Progenitor cell of endocrine pancreas (in vitro differentiated cells): ENCODE data around the gene PITPNM1. TPM values are rescaled to one million over a fixed set of nuclear protein-coding genes. Genes with fewer than 3 reads are reported as not detected.

ENCODE experiments used
- DNase-seq: peaks from one replicate; pipeline ENCODE4 v3.0.0; 2021; ENCODE audit warnings: low spot score; ENCODE audit not compliant: unreplicated experiment
- H3K27ac Mint-ChIP-seq: 2 replicates; pipeline ENCODE4 v1.8.0; 2021; ENCODE audit warnings: mild to moderate bottlenecking, moderate library complexity, mixed read lengths
- H3K27me3 Mint-ChIP-seq: 2 replicates; pipeline ENCODE4 v1.8.0; 2021; ENCODE audit warnings: mixed read lengths
- H3K36me3 Mint-ChIP-seq: 2 replicates; pipeline ENCODE4 v1.8.0; 2022; ENCODE audit warnings: mixed read lengths; ENCODE audit not compliant: insufficient read depth
- H3K4me1 Mint-ChIP-seq: 2 replicates; pipeline ENCODE4 v1.8.0; 2021; ENCODE audit warnings: low read depth, mixed read lengths
- H3K4me3 Mint-ChIP-seq: 2 replicates; pipeline ENCODE4 v1.8.0; 2021; ENCODE audit warnings: low read depth, mild to moderate bottlenecking, moderate library complexity, mixed read lengths
- H3K9me3 Mint-ChIP-seq: 2 replicates; pipeline ENCODE4 v1.8.0; 2021; ENCODE audit warnings: low read depth, mixed read lengths
- total RNA-seq: library from RNA; stranded (reverse); gene quantifications from 2 replicates; pipeline ENCODE4 v1.2.1, GENCODE V29; 2021
- TF ChIP-seq, protein P1 (sequence below): fragments of 200-600 bp; sonication (generic); IDR thresholded peaks from one replicate; pipeline ENCODE4 v1.5.0; 2021; ENCODE audit warnings: antibody characterized with exemption, mild to moderate bottlenecking; ENCODE audit not compliant: unreplicated experiment

PITPNM1 gene
- total RNA-seq, 1 donor from 2014 or later: 76.3 TPM

DNA sequence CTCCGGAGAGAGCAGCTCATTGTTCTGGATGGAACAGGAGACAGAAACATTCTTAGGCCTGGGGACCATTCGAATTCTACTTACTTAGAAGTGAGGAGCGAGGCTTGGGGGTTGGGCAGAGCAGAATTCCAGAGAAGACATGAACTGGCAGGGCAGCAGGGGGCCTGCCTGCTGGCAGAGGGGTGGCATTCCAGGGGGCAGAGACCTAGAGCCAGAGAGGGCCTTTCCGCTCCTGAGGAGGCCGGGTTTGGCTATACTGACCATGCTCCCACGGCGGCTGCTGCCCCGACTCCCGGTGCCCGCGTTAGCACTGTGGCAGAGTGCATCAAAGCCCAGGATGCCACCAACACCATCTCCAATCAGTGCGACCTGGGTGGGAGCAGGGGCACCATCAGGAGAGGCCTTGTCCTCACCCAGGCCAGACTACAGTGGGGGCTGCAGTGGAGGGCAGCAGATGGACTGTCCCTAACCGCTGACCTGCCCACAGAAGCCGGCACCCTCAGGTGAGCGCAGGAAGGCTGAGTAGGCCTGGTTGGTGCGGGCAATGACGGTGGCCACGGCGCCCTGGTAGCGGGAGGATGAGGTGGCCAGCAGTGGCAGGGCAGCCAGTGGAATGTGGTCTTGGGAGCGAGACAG, 7.4 kb downstream of the PITPNM1 start:
- Mint-ChIP-seq H3K4me1 (no peaks in the 10 kb centered on the region), H3K4me3 (no peak overlapping the region), H3K27me3 (peaks cover 1% of the 10 kb centered on the region), H3K27ac (no peak overlapping the region), H3K36me3 (peaks cover 7% of the 10 kb centered on the region), H3K9me3 (no peaks in the 10 kb centered on the region)
- DNase-seq: no peak
- TF ChIP-seq, protein P1, sequence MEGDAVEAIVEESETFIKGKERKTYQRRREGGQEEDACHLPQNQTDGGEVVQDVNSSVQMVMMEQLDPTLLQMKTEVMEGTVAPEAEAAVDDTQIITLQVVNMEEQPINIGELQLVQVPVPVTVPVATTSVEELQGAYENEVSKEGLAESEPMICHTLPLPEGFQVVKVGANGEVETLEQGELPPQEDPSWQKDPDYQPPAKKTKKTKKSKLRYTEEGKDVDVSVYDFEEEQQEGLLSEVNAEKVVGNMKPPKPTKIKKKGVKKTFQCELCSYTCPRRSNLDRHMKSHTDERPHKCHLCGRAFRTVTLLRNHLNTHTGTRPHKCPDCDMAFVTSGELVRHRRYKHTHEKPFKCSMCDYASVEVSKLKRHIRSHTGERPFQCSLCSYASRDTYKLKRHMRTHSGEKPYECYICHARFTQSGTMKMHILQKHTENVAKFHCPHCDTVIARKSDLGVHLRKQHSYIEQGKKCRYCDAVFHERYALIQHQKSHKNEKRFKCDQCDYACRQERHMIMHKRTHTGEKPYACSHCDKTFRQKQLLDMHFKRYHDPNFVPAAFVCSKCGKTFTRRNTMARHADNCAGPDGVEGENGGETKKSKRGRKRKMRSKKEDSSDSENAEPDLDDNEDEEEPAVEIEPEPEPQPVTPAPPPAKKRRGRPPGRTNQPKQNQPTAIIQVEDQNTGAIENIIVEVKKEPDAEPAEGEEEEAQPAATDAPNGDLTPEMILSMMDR: no peak

DNA sequence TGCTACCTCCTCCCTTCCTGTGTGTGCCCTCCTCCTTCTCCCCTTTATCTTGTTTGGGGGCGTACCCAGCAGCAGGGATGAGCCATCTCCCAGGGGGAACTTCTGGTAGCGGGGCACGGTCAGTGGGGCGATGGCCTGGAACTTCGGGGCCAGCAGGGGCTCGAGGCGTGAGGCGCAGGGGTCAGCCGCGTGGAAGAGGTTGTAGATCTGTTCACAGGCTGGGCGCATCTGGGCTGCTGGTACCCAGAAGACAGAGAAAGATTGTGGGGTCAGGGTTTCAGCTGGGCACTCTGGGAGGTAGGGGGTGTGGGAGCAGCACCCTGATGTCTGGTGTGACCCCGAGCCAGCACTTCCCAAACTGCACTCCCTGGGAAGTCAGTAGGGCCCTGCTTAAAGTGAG, 9.1 kb downstream of the PITPNM1 start:
- Mint-ChIP-seq H3K4me1 (no peaks in the 10 kb centered on the region), H3K27me3 (no peaks in the 10 kb centered on the region), H3K9me3 (no peaks in the 10 kb centered on the region), H3K4me3 (no peak overlapping the region), H3K27ac (no peak overlapping the region), H3K36me3 (peaks cover 7% of the 10 kb centered on the region)
- TF ChIP-seq, protein P1: no peak
- no peak for DNase-seq

DNA sequence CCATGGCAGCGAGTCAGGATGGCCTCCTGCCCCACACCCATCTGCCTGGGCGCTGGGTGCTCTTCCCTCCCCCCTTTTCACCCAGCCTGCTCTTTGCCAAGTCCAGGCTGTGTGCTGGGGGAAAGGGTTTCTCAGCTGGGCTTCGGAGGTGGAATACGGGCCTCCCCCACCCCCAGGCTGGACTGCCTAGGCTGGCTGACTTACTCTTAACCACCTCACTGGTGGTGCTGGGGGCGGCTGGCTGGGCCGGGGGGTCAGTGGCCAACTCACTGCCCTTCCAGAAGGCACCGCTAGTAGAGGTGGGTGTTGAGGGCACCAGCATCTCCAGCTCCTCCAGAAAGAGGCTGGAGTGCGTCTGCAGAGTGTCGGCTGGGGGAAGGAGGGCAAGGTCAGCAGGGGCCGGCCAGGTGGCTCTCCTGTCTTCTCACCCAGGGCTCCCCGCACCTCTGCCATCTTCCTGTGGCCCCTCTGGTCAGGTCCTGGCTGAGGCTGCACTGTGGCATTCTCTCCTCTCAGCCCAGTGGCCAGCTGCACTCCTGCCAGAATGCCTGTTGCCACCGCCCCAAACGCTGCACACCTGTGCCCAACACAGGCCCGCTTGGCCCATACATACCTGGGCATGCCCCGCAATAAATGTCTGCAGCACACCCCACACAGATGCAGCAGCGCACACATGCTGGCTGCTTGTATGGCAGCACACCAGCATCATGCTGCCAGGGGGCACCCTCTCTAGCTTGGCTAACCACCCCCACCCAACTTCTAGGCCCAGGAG, 9.7 kb downstream of the PITPNM1 start:
- Mint-ChIP-seq H3K36me3 (peaks cover 2% of the 10 kb centered on the region), H3K4me3 (no peak overlapping the region), H3K27ac (no peak overlapping the region), H3K27me3 (no peaks in the 10 kb centered on the region), H3K4me1 (no peaks in the 10 kb centered on the region), H3K9me3 (no peaks in the 10 kb centered on the region)
- TF ChIP-seq, protein P1: no peak
- DNase-seq: no peak

DNA sequence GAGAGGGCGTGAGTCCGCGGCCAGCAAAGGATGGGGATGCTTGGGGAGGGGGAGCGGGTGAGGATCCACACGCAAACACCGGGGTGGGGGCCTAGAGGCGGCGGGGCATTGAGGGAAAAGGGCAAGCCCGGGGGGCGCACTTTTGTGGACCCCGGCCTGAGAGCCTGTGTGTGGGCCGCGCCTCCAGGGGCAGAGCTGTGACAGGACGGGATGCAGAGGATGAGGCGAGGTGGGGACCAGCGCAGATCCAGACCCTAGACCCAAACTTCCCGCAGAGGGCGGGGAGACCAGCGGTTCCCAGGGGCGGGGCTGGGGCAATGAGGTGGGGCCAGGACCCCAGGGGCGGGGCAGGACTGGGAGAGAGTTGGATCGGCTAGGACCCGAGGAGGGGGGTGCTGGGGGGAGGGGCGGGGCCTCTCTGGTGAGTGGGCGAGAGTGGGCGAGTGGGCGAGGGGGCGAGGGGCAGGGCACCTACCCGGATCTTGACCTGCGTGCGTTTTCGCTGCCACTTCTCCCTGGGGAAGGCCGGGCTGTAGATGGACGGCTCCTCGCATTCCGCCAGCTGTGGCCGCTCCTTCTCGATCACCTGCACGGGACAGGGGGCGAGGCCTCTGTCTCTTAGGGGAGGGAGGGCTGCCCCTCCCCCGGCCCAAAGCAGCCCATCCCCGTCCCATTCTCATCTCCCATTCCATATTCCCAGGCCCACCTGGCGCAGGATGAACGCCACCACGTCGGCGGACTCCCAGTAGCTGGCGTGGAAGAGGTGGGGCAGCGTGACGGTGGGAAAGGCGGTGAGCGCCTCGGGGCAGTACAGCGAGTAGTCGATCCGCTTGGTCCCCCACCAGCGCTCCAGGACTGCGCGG, 10.6 kb downstream of the PITPNM1 start:
- Mint-ChIP-seq H3K9me3 (no peaks in the 10 kb centered on the region), H3K4me3 (no peak overlapping the region), H3K27me3 (no peaks in the 10 kb centered on the region), H3K4me1 (no peaks in the 10 kb centered on the region), H3K27ac (no peak overlapping the region), H3K36me3 (peaks cover 4% of the 10 kb centered on the region)
- DNase-seq: no peak
- TF ChIP-seq, protein P1: no peak
